ENCODE results near the gene ERRFI1.

- TF ChIP-seq CTCF (conservative IDR thresholded peaks at IDR 0.05; ENCODE audit: low read length) (no peak), EZH2phosphoT487 (IDR thresholded peaks at IDR 0.05; ENCODE audit: borderline replicate concordance, low read depth, low read length) (no peak)
These were observed 13.9 kb downstream of the ERRFI1 start for GRCh38 chr1:8011923-8012858.
